Right lobe of liver (tissue), 4 donors: ENCODE measurements around the gene C10orf105.

Experiments used
- POLR2A ChIP-seq: fragments of 450-650 bp; IDR thresholded peaks from one replicate; pipeline ENCODE4 v1.6.1; 2017; ENCODE audit warnings: antibody characterized with exemption, mild to moderate bottlenecking
- TF ChIP-seq, protein P1 (sequence below), 4 donors: fragments of 200-600 bp in 3 of 4; fragments of 450-650 bp in 1 of 4; IDR thresholded peaks; one replicate each; pipeline versions ENCODE4 v1.5.1 to v1.8.0; 2016 to 2022; ENCODE audit warnings: antibody characterized with exemption in 4 of 4, mild to moderate bottlenecking in 2 of 4
- donor health status: DM: no; HTN: no; CAD: no.
- donor health status: DM: no; HTN: no; CAD: no.
- donor health status: DM: no; HTN: yes; CAD: no.

DNA sequence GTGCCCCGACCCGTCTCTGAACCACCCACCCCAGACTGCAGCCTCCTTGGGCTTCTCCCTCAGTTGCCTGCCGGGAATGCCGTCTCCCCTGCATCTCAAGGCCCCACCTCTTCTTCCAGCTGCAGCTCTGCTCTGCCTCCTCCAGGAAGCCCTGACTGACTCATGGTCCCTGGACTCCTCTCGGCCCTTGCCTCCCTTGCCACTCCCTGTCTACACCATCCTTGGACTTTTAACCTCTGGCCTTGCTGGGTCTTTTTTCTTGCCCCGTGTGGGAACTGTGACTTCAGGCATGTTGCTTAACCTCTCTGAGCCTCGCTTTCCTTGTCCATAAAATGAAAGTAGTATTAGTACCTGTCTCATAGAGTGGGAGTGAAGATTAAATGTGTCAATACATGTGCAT lies 56.3 kb downstream of the C10orf105 start:
- TF ChIP-seq, protein P1, sequence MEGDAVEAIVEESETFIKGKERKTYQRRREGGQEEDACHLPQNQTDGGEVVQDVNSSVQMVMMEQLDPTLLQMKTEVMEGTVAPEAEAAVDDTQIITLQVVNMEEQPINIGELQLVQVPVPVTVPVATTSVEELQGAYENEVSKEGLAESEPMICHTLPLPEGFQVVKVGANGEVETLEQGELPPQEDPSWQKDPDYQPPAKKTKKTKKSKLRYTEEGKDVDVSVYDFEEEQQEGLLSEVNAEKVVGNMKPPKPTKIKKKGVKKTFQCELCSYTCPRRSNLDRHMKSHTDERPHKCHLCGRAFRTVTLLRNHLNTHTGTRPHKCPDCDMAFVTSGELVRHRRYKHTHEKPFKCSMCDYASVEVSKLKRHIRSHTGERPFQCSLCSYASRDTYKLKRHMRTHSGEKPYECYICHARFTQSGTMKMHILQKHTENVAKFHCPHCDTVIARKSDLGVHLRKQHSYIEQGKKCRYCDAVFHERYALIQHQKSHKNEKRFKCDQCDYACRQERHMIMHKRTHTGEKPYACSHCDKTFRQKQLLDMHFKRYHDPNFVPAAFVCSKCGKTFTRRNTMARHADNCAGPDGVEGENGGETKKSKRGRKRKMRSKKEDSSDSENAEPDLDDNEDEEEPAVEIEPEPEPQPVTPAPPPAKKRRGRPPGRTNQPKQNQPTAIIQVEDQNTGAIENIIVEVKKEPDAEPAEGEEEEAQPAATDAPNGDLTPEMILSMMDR (IDR thresholded peaks at IDR 0.05) = no peak
- no peak for TF ChIP-seq POLR2A
